NCI-H774 (cell line): ENCODE data around the gene KANSL3.

Source experiments
- DNase-seq: peaks from one replicate; lab custom pipeline; 2025; lab: John Stamatoyannopoulos, UW

KANSL3 gene

GRCh38 chr2:96604104-96604503 lies 34.0 kb downstream of the KANSL3 start:
- no peak for DNase-seq

DNA sequence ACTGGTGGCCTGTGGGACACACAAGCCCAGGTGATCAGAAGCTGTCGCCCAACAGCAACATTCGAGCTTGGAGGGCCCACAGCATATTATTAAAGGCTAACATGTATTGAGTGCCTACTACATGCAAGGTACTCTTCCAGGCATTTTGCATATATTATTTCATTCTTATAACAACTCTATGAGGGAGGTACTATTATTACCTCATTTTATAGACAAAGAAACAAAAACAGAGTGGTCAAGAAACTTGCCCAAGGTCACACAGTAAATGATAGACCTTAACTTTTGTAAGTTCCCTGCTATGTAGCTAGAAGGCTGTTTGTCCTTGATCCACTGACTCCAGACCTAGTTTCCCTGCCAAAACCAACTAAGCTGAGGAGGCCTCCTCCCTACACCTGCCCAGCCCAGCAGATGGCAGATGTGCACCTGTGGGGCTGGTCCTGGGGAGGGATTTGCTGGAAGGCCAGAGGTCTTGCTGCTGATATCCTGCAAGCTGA lies 35.7 kb downstream of the KANSL3 start:
- DNase-seq, result no peak

- no peak for DNase-seq
Observed at GRCh38 chr2:96601382-96602292, 36.5 kb downstream of the KANSL3 start.

DNA sequence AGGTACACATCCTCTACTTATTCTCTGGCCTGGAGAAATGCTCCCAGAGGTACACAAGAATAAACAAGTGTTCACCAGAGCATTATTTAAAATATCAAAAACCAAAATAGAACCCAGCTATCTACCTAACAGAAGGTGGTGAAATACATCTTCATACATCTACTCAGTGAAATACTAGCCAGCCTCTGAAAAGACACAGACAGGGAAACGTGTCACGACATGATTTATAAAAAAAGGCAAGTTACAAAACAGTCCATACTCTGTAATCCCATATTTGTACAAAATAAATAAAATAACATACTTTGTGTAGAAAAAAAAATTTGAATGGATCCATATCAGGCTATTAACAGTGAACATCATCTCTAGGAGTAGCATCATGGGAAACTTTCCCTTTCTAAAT lies 38.2 kb downstream of the KANSL3 start:
- DNase-seq, result no peak

GRCh38 chr2:96596596-96596995 lies 41.5 kb downstream of the KANSL3 start:
- DNase-seq, result no peak

GRCh38 chr2:96594691-96595152 lies 43.4 kb downstream of the KANSL3 start:
- no peak for DNase-seq

DNA sequence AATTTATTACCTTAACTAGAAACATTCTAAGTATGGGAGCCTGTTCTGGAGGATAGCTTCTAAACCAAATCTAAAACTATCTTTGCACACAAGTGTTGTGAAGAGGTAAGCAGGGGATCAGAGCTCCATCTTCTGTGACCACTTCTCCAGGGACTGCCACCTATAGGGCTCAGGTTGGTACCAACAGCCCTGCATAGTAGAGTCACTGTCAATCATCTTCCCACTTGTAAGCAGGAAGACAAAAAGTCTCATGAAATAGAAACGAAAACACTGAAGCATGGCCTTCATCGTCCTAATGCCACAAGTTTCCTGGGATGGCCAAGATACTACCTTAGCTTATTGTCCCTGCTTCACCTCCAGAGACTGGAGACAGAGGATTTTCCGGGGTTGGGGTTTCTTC lies 43.8 kb downstream of the KANSL3 start:
- DNase-seq, result no peak

DNA sequence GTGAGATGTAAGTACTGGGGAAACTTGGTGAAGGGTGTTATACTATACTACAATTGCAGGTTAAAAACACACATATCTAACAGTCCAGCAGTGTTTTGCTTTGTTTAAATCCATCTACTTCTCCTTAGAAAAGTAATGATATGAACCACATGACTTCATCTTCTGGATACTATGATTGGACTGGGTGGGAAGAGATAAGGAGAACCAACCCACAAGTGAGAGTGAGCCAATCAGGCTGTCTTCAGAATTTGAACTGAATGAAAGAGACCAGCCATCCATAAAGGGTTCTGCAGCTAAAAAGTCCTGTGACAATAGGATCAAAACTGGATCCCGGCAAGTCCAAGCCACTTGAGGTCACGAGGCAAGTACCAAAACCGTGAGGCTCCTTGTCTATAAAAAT lies 46.6 kb downstream of the KANSL3 start:
- DNase-seq, result no peak

GRCh38 chr2:96591054-96591453 lies 47.1 kb downstream of the KANSL3 start:
- DNase-seq, result no peak

DNA sequence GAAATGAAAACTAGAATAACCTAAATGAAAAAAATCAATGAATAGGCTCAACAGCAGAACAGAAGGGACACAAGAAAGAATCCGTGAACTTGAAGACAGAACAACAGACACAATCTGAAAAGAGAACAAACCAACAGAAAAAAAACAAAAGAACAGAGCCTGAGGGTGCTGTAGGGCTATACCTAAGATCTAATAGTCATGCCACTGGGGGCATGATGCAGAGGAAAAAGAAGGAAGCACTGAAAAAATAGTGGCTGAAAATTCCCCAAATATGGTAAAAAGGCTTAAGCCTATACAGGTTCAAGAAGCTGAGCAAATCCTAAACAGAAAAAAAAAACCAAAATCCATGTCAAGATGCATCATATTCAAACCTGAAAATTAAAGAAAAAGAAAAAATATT lies 50.3 kb downstream of the KANSL3 start:
- DNase-seq, result no peak

GRCh38 chr2:96584017-96584416 lies 54.1 kb downstream of the KANSL3 start:
- DNase-seq, result no peak

DNA sequence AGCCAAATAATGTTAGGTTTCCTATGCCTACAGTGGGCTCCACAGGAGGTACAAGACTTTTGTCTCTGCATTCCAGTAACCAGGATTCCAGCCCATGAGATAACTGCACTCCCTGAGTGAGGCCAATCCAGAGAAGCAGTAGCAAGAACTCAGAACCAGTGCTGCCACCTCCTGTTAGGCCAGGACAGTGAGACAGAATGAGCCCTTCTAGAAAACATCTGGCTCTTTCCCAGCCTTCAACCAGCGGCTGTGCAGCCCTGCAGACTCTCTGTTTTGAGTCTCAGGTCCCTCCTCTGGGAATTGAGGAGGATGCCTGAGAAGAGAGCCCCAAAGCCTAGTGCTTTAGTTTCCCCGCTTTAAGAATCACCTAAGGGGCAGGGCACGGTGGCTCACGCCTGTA lies 57.3 kb downstream of the KANSL3 start:
- no peak for DNase-seq

GRCh38 chr2:96579422-96579821 lies 58.7 kb downstream of the KANSL3 start:
- no peak for DNase-seq

GRCh38 chr2:96578731-96579130 lies 59.4 kb downstream of the KANSL3 start:
- DNase-seq, result no peak

DNA sequence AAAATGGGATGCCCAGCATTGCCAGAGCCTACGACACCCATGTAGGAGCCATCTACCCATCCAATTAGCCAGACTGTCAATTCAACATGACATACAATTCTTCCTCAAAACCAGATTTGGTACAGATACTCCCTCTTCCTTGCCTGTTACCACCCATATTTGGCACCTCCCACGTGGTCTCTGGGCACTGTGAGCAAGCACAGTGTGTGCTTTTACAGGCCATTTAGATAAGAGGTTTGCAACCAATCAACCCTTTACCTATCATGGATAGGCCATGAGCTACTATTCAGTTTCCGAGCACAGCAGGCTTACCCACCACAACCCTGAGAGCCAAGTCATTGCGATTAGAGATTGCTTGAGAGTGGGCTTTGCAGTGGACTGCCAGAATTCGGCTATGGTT lies 60.6 kb downstream of the KANSL3 start:
- no peak for DNase-seq

DNA sequence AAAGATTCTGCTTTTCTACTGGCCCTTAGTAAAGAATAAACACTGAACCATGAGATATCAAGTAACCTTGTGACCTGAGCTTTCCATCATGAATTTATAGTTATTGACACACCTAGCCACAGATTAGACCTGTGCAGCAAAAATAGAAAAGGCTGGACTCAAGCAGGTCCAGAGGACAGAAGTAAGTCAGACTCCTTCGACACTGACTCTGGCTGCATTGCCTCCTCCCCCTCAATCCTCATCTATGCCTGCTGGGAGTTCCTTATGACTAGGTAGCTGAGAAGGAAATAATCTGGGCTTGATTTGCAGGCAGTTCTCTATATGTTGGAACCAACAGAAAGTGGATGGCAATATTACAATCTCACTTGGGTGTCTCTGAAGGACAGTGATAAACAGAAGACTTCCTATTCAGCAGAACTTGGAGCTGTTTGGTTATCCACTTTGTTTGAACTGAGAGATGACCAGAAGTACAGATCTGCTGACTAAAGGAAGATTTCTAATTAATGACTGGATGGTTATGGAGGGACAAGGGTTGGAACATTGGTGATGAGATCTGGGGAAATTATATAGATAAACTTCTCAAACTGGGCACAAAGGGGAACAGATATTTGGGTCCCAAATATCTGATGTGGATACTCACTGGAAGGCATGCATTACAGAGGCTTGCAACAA lies 62.2 kb downstream of the KANSL3 start:
- no peak for DNase-seq

DNA sequence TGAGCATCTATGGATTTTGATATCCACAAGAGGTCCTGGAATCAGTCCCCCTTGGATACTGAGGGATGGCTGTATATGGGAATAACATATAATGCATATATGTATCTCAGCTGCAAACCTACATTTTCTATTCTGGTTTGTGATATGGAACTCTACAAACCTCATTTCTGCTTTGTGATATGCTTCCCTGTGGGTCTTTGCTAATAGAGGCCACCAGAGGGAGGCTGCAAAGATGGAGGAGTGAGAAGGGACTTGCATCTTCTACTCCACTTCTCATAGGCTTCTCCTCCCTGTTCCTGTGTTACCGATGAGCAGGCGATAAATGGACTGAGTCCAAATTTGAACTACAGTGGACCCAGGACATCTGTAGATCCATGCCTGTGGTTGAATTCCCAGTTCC lies 63.7 kb downstream of the KANSL3 start:
- no peak for DNase-seq

- DNase-seq, result no peak
Observed at GRCh38 chr2:96568094-96568493, 70.0 kb downstream of the KANSL3 start.

DNA sequence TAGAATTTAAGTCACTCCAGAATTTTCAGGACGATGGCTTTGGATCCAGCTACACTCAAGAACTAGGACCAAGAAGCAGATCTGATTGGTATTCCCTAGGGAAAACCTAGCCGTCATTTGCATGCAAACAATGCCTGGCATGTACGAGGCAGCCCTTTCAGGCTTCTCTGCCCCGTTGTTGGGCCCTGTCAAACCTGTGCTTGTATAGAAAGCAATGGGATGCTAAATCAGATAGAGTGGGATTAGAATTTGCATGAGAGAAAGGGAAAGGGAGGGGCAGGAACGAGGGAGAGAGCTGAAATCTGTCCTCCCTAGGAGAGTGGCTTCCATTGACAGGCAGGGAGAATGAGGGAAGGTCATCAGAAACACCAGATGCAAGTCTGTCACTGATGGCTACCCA lies 73.0 kb downstream of the KANSL3 start:
- no peak for DNase-seq

- no peak for DNase-seq
Observed at GRCh38 chr2:96564563-96564962, 73.5 kb downstream of the KANSL3 start.

- no peak for DNase-seq
Observed at GRCh38 chr2:96564026-96564425, 74.1 kb downstream of the KANSL3 start.

- no peak for DNase-seq
Observed at GRCh38 chr2:96558485-96558884, 79.6 kb downstream of the KANSL3 start.

DNA sequence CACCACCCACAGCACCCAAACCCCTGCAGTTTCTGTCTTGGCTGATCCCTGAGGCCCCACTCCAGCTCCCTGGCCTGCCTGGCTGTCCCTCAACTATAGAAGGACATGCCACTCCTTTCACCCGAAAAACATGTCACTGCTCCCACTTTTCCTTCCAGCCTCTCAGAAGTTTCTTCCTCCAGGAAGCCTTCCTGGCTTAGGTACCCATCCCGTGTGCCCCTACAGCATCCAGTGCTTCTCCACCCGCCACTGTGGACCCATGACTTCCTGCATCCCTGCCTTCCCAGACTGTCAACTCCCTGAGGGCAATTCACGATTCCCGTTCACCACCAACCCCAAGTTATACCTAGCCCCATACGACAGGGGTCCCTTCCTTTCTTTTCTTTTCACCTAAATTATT lies 80.1 kb downstream of the KANSL3 start:
- DNase-seq, result no peak
